Spleen (tissue), 7 donors: ENCODE results near the gene IGF2.

Source experiments
- CTCF ChIP-seq, 11 experiments: fragments of 200-600 bp in 7 of 11; fragments of 450-650 bp in 4 of 11; sonication (generic) in 4 of 11; IDR thresholded peaks in 8 of 11; conservative IDR thresholded peaks in 3 of 11; 1 replicate in 7 of 11; 2 replicates in 4 of 11; pipeline versions ENCODE4 v1.4.0 to v1.8.0; 2016 to 2021; ENCODE audit warnings: antibody characterized with exemption in 11 of 11, inconsistent platforms in 4 of 11, mild to moderate bottlenecking in 1 of 11
- POLR2A ChIP-seq, 3 donors: fragments of 450-650 bp; IDR thresholded peaks; one replicate each; pipeline ENCODE4 v1.5.1; 2017; ENCODE audit warnings: antibody characterized with exemption in 3 of 3, mild to moderate bottlenecking in 1 of 3
- donor health status: DM: no; HTN: no; CAD: no; lungs with moderate emphysema.
- donor health status: DM: no; HTN: no; CAD: no.
- donor health status: DM: no; HTN: no; CAD: no.

GRCh38 chr11:2148595-2148994, 9.4 kb upstream of the IGF2 start:
- TF ChIP-seq CTCF (IDR thresholded peaks at IDR 0.05 in 8 of 11, conservative IDR thresholded peaks at IDR 0.05 in 3 of 11), result no peak
- TF ChIP-seq POLR2A (IDR thresholded peaks at IDR 0.05), result no peak
